ENCODE measurements around the gene TMEM239.

The TMEM239 gene

DNA sequence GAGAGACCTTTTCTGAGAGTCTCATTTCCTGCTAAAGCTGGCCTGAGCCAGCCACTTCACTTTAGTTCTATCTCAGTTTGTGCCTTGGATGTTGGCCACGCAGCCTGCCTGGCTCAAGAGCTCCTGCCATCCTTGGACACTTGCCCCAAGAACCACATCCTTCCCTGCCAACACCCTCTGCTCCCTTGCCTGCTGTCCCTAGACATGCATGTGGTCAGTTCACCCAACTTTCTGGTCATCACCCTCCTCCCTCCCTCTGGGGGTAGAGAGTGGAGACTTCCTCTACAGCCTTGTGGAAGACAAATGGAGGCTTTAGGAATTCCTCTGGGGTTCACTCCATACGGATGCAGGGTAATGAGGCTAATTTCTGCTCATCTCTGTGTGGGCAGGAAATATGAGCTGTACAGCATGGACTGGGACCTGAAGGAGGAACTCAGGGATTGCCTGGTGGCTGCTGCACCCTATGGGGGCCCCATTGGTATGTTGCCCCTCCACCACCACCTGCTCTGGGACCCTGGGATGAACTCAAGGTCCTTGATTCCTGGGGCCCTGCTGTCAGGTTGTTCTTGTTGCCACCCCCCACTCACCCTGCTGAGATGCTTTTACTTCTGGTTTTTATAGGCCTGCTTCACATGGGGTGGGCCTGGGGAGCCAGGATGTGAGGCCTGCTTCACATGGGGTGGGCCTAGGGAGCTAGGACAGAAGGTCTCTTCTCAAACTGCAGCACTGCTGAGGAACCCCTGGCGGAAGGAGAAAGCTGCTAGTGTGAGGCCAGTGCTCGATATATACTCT, 43.4 kb downstream of the TMEM239 start:
- DNase-seq = no peak

DNA sequence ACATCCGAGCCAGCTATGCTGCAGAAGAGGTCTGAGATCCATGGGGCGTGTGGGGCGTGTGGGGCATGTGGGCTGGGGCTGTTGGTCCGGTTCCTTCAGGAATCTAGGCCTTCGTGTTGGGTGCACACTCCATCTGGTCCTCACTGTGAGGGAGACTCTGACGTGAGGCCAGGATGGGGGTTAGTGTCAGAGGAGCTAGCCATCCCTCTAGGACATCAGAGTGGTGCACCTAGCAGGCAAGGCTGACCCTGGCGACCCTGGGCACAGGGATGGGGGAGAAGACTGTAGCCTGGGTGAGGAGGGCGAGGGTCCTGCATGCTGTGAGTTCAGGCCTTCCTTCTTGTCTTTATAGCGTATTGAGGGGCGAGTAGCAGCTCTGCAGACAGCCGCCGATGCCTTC, 48.5 kb downstream of the TMEM239 start:
- DNase-seq = no peak

DNA sequence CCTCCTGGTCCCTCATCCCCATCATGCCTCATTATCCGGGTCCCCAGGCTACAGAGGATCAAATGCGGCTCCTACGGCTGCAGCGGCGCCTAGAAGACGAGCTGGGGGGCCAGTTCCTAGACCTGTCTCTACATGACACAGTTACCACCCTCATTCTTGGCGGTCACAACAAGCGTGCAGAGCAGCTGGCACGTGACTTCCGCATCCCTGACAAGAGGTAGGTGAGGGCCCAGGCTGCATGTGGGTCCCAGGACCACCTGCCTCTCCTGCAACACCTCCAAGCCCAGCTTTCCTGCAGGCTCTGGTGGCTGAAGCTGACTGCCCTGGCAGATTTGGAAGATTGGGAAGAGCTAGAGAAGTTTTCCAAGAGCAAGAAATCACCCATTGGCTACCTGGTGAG, 48.9 kb downstream of the TMEM239 start:
- no peak for DNase-seq

DNA sequence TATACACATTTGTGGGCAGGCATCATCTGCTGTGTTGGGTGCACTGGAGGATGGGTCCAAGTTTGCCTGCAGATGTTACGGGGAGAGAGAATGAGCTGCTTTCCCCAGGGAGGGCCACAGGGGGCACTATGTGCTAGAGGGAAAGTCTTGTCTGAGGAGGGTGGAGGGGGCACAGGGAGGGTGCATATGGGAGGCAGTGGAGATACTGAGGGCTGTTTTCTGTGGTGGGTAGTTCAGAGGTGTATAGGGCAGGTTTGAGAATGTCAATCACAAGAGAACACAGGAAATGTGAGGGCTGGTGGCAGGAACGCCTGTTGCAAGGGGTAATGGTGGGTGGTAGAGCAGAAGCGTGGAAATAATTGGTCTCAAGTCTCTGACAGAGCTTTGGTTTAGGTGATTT, 49.5 kb downstream of the TMEM239 start:
- DNase-seq = no peak

DNA sequence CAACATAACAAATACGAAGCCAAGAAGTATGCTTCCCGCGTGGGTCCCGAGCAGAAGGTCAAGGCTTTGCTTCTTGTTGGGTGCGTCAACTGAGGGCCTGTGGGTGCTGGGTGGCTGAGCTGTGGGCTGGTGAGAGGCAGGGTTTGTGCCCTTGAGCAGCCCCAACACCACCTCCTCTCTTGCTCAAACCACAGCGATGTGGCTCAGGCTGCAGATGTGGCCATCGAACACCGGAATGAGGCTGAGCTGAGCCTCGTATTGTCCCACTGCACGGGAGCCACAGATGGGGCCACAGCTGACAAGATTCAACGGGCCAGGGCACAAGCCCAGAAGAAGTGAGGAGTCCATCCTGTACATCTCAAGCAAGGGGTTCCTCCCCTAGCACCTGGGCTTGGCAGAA, 50.1 kb downstream of the TMEM239 start:
- no peak for DNase-seq

DNA sequence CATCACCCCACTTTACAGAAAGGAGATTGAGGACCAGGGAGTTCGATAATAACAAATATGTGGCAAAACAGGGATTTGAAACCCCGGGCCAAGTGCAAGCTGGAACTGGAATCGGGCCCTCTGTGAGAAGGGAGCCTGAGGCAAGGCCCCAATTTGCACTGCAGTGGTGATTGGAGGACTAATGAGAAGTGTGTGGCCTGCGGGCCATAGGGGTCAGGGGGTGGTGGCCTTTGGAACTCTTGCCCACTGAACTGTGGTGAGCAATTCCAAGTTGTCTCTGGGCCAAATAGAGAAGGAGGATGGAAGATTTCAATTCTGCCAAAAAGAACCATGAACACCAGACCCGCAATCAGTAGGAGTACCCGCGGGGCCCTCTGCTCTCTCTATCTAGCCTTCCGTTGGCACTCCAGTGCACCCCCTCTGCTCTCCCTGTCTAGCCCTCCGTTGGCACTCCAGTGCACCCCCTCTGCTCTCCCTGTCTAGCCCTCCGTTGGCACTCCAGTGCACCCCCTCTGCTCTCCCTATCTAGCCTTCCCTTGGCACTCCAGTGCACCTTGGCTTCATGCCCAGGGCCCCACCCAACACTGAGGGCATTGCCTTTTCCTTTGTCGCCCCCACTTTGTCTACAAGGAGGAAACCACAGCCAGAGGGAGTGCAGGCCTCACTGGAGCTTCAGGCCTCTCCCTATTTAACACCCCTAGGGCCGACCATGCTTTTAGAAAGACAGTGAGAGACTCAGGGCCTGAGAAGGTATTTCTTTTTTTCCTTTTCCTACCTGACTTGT, 51.1 kb downstream of the TMEM239 start:
- peak; percentile 27 for DNase-seq
